ENCODE data around the gene POU3F2. TPM values are rescaled to one million over a fixed set of nuclear protein-coding genes. Genes with fewer than 3 reads are reported as not detected.

POU3F2 gene
- polyA plus RNA-seq, 3 donors = not detected

- TF ChIP-seq, protein P1, sequence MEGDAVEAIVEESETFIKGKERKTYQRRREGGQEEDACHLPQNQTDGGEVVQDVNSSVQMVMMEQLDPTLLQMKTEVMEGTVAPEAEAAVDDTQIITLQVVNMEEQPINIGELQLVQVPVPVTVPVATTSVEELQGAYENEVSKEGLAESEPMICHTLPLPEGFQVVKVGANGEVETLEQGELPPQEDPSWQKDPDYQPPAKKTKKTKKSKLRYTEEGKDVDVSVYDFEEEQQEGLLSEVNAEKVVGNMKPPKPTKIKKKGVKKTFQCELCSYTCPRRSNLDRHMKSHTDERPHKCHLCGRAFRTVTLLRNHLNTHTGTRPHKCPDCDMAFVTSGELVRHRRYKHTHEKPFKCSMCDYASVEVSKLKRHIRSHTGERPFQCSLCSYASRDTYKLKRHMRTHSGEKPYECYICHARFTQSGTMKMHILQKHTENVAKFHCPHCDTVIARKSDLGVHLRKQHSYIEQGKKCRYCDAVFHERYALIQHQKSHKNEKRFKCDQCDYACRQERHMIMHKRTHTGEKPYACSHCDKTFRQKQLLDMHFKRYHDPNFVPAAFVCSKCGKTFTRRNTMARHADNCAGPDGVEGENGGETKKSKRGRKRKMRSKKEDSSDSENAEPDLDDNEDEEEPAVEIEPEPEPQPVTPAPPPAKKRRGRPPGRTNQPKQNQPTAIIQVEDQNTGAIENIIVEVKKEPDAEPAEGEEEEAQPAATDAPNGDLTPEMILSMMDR (IDR thresholded peaks at IDR 0.05) = no peak
- no peaks in the 10 kb centered on the region for H3K79me2 ChIP-seq (ENCODE audit: insufficient read depth, low read length)
These were observed 37.4 kb downstream of the POU3F2 start for GRCh38 chr6:98871821-98872220.

DNA sequence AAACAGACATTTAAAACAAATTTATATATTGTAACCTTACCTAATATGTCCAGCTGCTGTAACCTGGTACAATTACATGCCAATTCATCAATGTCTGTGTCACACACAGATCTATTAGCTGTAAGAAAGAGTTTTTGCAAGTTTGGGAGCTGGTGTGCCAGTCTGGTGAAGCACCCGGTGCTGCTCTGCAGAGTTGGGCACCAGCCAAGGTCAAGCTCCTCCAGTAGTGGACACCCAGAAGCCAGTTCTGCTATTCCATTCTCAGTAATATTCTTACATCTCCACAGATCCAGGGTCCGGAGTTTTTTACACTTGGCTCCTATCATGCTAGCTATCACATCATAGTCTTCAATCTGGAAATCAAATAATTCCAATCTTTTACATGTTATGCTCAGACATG, 41.0 kb downstream of the POU3F2 start:
- H3K27me3 ChIP-seq (ENCODE audit: control insufficient read depth in 2 of 2, insufficient read depth in 2 of 2, low read length in 2 of 2) = no peaks in the 10 kb centered on the region
- H3K4me1 Mint-ChIP-seq = no peaks in the 10 kb centered on the region
- intact Hi-C loops (cut with micrococcal nuclease) = no loop called here
- no peaks in the 10 kb centered on the region for H3K27me3 Mint-ChIP-seq (ENCODE audit: low read depth in 3 of 3)
- no peak for DNase-seq
- H3K27ac Mint-ChIP-seq = no peak overlapping the region
- TF ChIP-seq, protein P1 (IDR thresholded peaks at IDR 0.05) = no peak
- no peak overlapping the region for H3K27ac ChIP-seq (ENCODE audit: low read depth in 1 of 2, low read length in 2 of 2)
- no peak overlapping the region for H3K4me3 Mint-ChIP-seq
- no peaks in the 10 kb centered on the region for H3K9me3 Mint-ChIP-seq
- H3K4me2 ChIP-seq (replicated peaks; ENCODE audit: extremely low read depth, low read length, poor library complexity, severe bottlenecking) = no peak overlapping the region
- H3K4me3 ChIP-seq (replicated peaks in 1 of 3; ENCODE audit: low read depth in 2 of 3, low read length in 3 of 3) = no peak overlapping the region
- H3K36me3 ChIP-seq (replicated peaks in 1 of 2; ENCODE audit: control insufficient read depth in 1 of 2, insufficient read depth in 2 of 2, low read length in 2 of 2) = peaks cover 5 to 40% of the 10 kb centered on the region in 2 donors
- H2AFZ ChIP-seq (ENCODE audit: insufficient read depth, low read depth, low read length, poor library complexity, severe bottlenecking) = no peak overlapping the region
- no peaks in the 10 kb centered on the region for H3K4me1 ChIP-seq (ENCODE audit: control insufficient read depth in 1 of 2, insufficient read depth in 2 of 2, low read length in 2 of 2)
- peaks cover 28 to 33% of the 10 kb centered on the region in 2 donors for H3K36me3 Mint-ChIP-seq
- no peaks in the 10 kb centered on the region for H3K9me3 ChIP-seq (replicated peaks in 1 of 2; ENCODE audit: control insufficient read depth in 1 of 2, insufficient read depth in 1 of 2, low read length in 2 of 2)
- H3K9ac ChIP-seq (ENCODE audit: insufficient read depth, low read length, poor library complexity, severe bottlenecking) = no peak overlapping the region
- no peaks in the 10 kb centered on the region for H4K20me1 ChIP-seq (ENCODE audit: insufficient read depth, low read length)
- WGBS (ENCODE audit: insufficient coverage) = 80% methylated on average over 1 of the region's 2 CpGs
- no peaks in the 10 kb centered on the region for H3K79me2 ChIP-seq (ENCODE audit: insufficient read depth, low read length)

More at GRCh38 chr6:98871821-98872220, 37.4 kb downstream of the POU3F2 start:
- H3K36me3 Mint-ChIP-seq = peaks cover 21 to 27% of the 10 kb centered on the region in 2 donors
- Histone ChIP-seq H3K27ac (ENCODE audit: low read depth in 1 of 2, low read length in 2 of 2) (no peak overlapping the region), H3K4me2 (replicated peaks; ENCODE audit: extremely low read depth, low read length, poor library complexity, severe bottlenecking) (no peak overlapping the region), H3K27me3 (ENCODE audit: control insufficient read depth in 2 of 2, insufficient read depth in 2 of 2, low read length in 2 of 2) (no peaks in the 10 kb centered on the region), H3K4me3 (replicated peaks in 1 of 3; ENCODE audit: low read depth in 2 of 3, low read length in 3 of 3) (no peak overlapping the region), H4K20me1 (ENCODE audit: insufficient read depth, low read length) (no peaks in the 10 kb centered on the region), H2AFZ (ENCODE audit: insufficient read depth, low read depth, low read length, poor library complexity, severe bottlenecking) (no peak overlapping the region), H3K4me1 (ENCODE audit: control insufficient read depth in 1 of 2, insufficient read depth in 2 of 2, low read length in 2 of 2) (no peaks in the 10 kb centered on the region), H3K36me3 (replicated peaks in 1 of 2; ENCODE audit: control insufficient read depth in 1 of 2, insufficient read depth in 2 of 2, low read length in 2 of 2) (peaks cover 5 to 26% of the 10 kb centered on the region in 2 donors), H3K9ac (ENCODE audit: insufficient read depth, low read length, poor library complexity, severe bottlenecking) (no peak overlapping the region), H3K9me3 (replicated peaks in 1 of 2; ENCODE audit: control insufficient read depth in 1 of 2, insufficient read depth in 1 of 2, low read length in 2 of 2) (no peaks in the 10 kb centered on the region)
- DNase-seq = no peak
- no peaks in the 10 kb centered on the region for H3K4me1 Mint-ChIP-seq
- no peaks in the 10 kb centered on the region for H3K27me3 Mint-ChIP-seq (ENCODE audit: low read depth in 3 of 3)
- H3K27ac Mint-ChIP-seq = no peak overlapping the region
- no peak overlapping the region for H3K4me3 Mint-ChIP-seq
- intact Hi-C loops (cut with micrococcal nuclease) = no loop called here
- H3K9me3 Mint-ChIP-seq = peaks cover 0 to 1% (median 0%) of the 10 kb centered on the region in 7 donors
- no CpG with 5 or more reads among the region's 3 CpGs for WGBS (ENCODE audit: insufficient coverage)

All from CD14-positive monocyte (primary cell).